Natural killer cell (primary cell): ENCODE measurements around the gene ATP1B3. TPM values are rescaled to one million over a fixed set of nuclear protein-coding genes. Genes with fewer than 3 reads are reported as not detected.

ENCODE experiments used
- ATAC-seq, 3 donors: fragments of 150-1000 bp in 2 of 3; fragments of 200-7000 bp in 1 of 3; cut with Tn5 transposase; 1 replicate in 1 of 3; 2 replicates in 2 of 3; pipeline ENCODE4 v1.10.0; 2021; ENCODE audit warnings: mild to moderate bottlenecking in 2 of 3, moderate library complexity in 2 of 3
- DNase-seq, 2 donors: peaks; one replicate each; pipeline versions ENCODE4 v3.0.0 to v3.0.0-alpha.2; 2013 to 2021; ENCODE audit warnings: mixed read lengths in 1 of 2
- H3K27ac ChIP-seq: one replicate; pipeline ENCODE4 v1.5.1; 2013; ENCODE audit warnings: mild to moderate bottlenecking, low read length
- H3K27me3 ChIP-seq: one replicate; pipeline ENCODE4 v1.6.1; 2013; ENCODE audit warnings: low read length; ENCODE audit not compliant: control insufficient read depth, insufficient read depth
- H3K36me3 ChIP-seq: one replicate; pipeline ENCODE4 v1.6.1; 2013; ENCODE audit warnings: low read length; ENCODE audit not compliant: control insufficient read depth, insufficient read depth
- H3K4me1 ChIP-seq: one replicate; pipeline ENCODE4 v1.6.1; 2013; ENCODE audit warnings: low read length; ENCODE audit not compliant: control insufficient read depth, insufficient read depth
- H3K4me3 ChIP-seq: one replicate; pipeline ENCODE4 v1.5.1; 2013; ENCODE audit warnings: low read length
- H3K9me3 ChIP-seq: one replicate; pipeline ENCODE4 v1.6.1; 2013; ENCODE audit warnings: low read length; ENCODE audit not compliant: control insufficient read depth, insufficient read depth
- H3K27ac Mint-ChIP-seq, 2 donors: one replicate each; pipeline ENCODE4 v1.8.0; 2022; ENCODE audit warnings: mild to moderate bottlenecking in 2 of 2, mixed read lengths in 2 of 2, moderate library complexity in 1 of 2
- H3K27me3 Mint-ChIP-seq, 2 donors: one replicate each; pipeline ENCODE4 v1.8.0; 2022; ENCODE audit warnings: low read depth in 2 of 2, mixed read lengths in 2 of 2
- H3K36me3 Mint-ChIP-seq: one replicate; pipeline ENCODE4 v1.8.0; 2022; ENCODE audit warnings: mixed read lengths
- H3K4me1 Mint-ChIP-seq, 2 donors: one replicate each; pipeline ENCODE4 v1.8.0; 2022; ENCODE audit warnings: mixed read lengths in 2 of 2
- H3K4me3 Mint-ChIP-seq: one replicate; pipeline ENCODE4 v1.8.0; 2022; ENCODE audit warnings: mild to moderate bottlenecking, moderate library complexity, mixed read lengths
- H3K9me3 Mint-ChIP-seq, 2 donors: one replicate each; pipeline ENCODE4 v1.8.0; 2022; ENCODE audit warnings: mixed read lengths in 2 of 2
- WGBS: methylation state at CpG from one replicate; pipeline ENCODE4 v1.1.7; 2013; ENCODE audit warnings: missing lambda C conversion rate; ENCODE audit not compliant: insufficient coverage; 5-methylcytosine and 5-hydroxymethylcytosine counted together
- intact Hi-C: fragments of 100-400 bp; cut with micrococcal nuclease; formaldehyde crosslinking; loops from one replicate; pipeline ENCODE4 v1.14.2; 2022
- total RNA-seq, 4 donors: library from RNA; stranded (reverse); fragments of 120-200 nt in 1 of 4; gene quantifications; one replicate each; pipeline versions ENCODE4 v1.2.3 to v1.2.4, GENCODE V29; 2013 to 2022
- TF ChIP-seq, protein P1 (sequence below): fragments of 200-600 bp; IDR thresholded peaks from one replicate; pipeline ENCODE4 v1.8.0; 2022; ENCODE audit warnings: antibody characterized with exemption

Gene ATP1B3
- total RNA-seq, 3 donors from 2014 or later (not counting 1 experiment from before 2014, with no cell fraction given): 46.7 to 81.1 (median 78.2) TPM

DNA sequence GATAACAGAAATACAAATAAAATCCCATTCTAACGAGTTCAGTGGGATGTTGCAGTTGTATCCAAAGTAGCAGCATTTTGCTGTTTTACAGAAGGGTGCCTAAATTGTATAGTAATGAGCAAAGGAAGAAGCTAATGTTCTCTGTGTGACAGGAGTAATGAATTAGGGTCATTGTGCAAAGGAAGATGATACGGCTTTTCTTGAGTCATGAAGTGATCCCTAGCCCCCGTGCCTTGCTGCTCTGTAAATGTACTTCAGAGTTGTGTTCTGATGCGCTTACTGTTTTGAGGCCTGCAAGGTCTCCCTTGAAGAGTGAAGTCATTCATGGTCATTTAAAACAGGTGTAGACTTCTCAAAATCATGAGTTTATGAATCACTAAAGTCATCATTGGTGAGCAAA lies 37.9 kb downstream of the ATP1B3 start:
- ATAC-seq: no peak
- TF ChIP-seq, protein P1, sequence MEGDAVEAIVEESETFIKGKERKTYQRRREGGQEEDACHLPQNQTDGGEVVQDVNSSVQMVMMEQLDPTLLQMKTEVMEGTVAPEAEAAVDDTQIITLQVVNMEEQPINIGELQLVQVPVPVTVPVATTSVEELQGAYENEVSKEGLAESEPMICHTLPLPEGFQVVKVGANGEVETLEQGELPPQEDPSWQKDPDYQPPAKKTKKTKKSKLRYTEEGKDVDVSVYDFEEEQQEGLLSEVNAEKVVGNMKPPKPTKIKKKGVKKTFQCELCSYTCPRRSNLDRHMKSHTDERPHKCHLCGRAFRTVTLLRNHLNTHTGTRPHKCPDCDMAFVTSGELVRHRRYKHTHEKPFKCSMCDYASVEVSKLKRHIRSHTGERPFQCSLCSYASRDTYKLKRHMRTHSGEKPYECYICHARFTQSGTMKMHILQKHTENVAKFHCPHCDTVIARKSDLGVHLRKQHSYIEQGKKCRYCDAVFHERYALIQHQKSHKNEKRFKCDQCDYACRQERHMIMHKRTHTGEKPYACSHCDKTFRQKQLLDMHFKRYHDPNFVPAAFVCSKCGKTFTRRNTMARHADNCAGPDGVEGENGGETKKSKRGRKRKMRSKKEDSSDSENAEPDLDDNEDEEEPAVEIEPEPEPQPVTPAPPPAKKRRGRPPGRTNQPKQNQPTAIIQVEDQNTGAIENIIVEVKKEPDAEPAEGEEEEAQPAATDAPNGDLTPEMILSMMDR: no peak
- Histone ChIP-seq H3K4me1 (no peaks in the 10 kb centered on the region), H3K27me3 (no peaks in the 10 kb centered on the region), H3K9me3 (no peaks in the 10 kb centered on the region), H3K4me3 (no peak overlapping the region), H3K36me3 (peaks cover 14% of the 10 kb centered on the region), H3K27ac (no peak overlapping the region)
- Mint-ChIP-seq H3K4me3 (no peak overlapping the region), H3K36me3 (peaks cover 3% of the 10 kb centered on the region), H3K27me3 (no peaks in the 10 kb centered on the region), H3K9me3 (peaks cover 0 to 3% of the 10 kb centered on the region in 2 donors), H3K4me1 (peaks cover 6% of the 10 kb centered on the region in 2 donors), H3K27ac (no peak overlapping the region)
- intact Hi-C loops: loop anchor here (5.0 kb wide), 2 partner anchors 37 to 337 kb away; partner anchors contain the start of gene ATP1B3
- no peak for DNase-seq
- 96% methylated on average over 4 of the region's 4 CpGs for WGBS

DNA sequence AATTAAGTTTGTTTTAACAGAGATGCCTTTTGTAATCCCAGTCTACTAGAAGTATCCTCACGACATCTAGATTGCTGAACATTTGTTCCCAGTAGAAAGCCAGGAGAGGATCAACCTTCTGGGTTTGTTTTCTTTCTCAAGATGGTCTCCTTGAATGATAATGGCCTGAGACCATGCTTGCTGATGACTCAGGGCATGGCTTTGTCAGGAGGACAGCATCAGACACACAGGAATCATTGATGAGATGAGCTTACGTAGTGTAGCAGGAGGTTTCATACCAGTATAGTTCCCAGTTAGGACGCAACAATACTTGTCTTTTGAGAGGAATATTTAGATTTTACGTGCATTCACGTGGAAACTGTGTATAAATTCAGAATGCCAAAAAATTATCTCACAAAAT lies 38.6 kb downstream of the ATP1B3 start:
- Mint-ChIP-seq H3K4me3 (no peak overlapping the region), H3K27ac (no peak overlapping the region), H3K27me3 (no peaks in the 10 kb centered on the region), H3K9me3 (peaks cover 0 to 3% of the 10 kb centered on the region in 2 donors), H3K36me3 (no peaks in the 10 kb centered on the region), H3K4me1 (peaks cover 6% of the 10 kb centered on the region in 2 donors)
- ATAC-seq (no peak), DNase-seq (no peak)
- Histone ChIP-seq H3K4me1 (no peaks in the 10 kb centered on the region), H3K9me3 (no peaks in the 10 kb centered on the region), H3K27ac (no peak overlapping the region), H3K4me3 (no peak overlapping the region), H3K36me3 (peaks cover 12% of the 10 kb centered on the region), H3K27me3 (no peaks in the 10 kb centered on the region)
- WGBS: 95% methylated on average over 5 of the region's 5 CpGs
- intact Hi-C loops: no loop called here
- TF ChIP-seq, protein P1: no peak

DNA sequence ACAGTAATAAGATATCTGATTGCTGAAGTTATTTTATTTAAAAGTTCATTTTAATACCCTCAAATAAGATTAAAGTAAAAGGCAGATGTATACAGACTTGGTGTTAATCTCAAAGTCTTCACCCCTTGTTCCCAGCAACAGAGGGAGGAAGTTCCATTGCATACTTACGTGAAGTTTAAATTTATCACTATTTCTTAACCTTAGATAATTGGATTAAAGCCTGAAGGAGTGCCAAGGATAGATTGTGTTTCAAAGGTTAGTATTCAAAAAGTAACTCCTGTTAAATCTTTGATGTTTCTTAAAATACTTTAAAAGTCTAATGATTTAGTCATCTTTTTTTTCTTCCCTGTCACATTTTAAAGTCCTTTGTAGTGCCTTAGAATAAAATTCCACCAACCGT lies 39.3 kb downstream of the ATP1B3 start:
- TF ChIP-seq, protein P1: no peak
- Histone ChIP-seq H3K27ac (no peak overlapping the region), H3K36me3 (peaks cover 12% of the 10 kb centered on the region), H3K4me3 (no peak overlapping the region), H3K9me3 (no peaks in the 10 kb centered on the region), H3K27me3 (no peaks in the 10 kb centered on the region), H3K4me1 (no peaks in the 10 kb centered on the region)
- 100% methylated on average over 1 of the region's 2 CpGs for WGBS
- Mint-ChIP-seq H3K4me3 (no peak overlapping the region), H3K9me3 (peaks cover 0 to 3% of the 10 kb centered on the region in 2 donors), H3K4me1 (peaks cover 6% of the 10 kb centered on the region in 2 donors), H3K27ac (no peak overlapping the region), H3K27me3 (no peaks in the 10 kb centered on the region), H3K36me3 (no peaks in the 10 kb centered on the region)
- intact Hi-C loops: no loop called here
- DNase-seq (no peak), ATAC-seq (no peak)

DNA sequence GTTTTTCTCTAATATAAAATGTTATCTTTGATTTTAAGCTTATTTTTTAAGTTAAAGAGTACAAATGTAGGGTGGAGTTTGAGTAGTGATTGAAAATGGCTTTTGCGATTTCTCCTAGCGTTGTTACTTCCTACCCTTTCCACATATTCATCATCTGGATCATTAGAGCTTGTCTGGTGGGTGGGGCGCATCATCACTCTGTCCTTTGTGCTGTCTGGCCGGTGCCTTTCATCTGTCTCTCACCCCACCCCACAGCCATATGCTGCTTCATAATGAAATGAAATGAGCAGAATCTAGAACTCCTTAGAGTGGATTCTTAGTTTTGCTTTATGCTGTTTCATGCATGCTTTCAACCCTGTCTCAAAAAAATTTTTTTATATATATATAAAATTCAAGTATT lies 44.3 kb downstream of the ATP1B3 start:
- no peak overlapping the region for H3K4me3 Mint-ChIP-seq
- no peak overlapping the region for H3K27ac Mint-ChIP-seq
- intact Hi-C loops: no loop called here
- H3K4me1 Mint-ChIP-seq: no peaks in the 10 kb centered on the region
- H3K9me3 Mint-ChIP-seq: no peaks in the 10 kb centered on the region
- TF ChIP-seq, protein P1: no peak
- no peak overlapping the region for H3K4me3 ChIP-seq
- H3K4me1 ChIP-seq: no peaks in the 10 kb centered on the region
- H3K36me3 ChIP-seq: peaks cover 6% of the 10 kb centered on the region
- no peak overlapping the region for H3K27ac ChIP-seq
- no peaks in the 10 kb centered on the region for H3K27me3 ChIP-seq
- no peaks in the 10 kb centered on the region for H3K36me3 Mint-ChIP-seq
- 86% methylated on average over 1 of the region's 4 CpGs for WGBS
- no peaks in the 10 kb centered on the region for H3K9me3 ChIP-seq
- H3K27me3 Mint-ChIP-seq: no peaks in the 10 kb centered on the region
- DNase-seq: no peak
- no peak for ATAC-seq
